ENCODE data around the gene EXOSC1. TPM values are rescaled to one million over a fixed set of nuclear protein-coding genes. Genes with fewer than 3 reads are reported as not detected.
A peak's percentile ranks its signal among the peaks of the same experiment; 100 is the strongest.
"Not testable (repeated sequence)": the region's sequence is repeated elsewhere in the genome, so short reads cannot be mapped to it uniquely, and the experiment has no call there.

The EXOSC1 gene
- total and polyA plus RNA-seq, 4 donors: 11.2 to 25.9 (median 14.5) TPM

DNA sequence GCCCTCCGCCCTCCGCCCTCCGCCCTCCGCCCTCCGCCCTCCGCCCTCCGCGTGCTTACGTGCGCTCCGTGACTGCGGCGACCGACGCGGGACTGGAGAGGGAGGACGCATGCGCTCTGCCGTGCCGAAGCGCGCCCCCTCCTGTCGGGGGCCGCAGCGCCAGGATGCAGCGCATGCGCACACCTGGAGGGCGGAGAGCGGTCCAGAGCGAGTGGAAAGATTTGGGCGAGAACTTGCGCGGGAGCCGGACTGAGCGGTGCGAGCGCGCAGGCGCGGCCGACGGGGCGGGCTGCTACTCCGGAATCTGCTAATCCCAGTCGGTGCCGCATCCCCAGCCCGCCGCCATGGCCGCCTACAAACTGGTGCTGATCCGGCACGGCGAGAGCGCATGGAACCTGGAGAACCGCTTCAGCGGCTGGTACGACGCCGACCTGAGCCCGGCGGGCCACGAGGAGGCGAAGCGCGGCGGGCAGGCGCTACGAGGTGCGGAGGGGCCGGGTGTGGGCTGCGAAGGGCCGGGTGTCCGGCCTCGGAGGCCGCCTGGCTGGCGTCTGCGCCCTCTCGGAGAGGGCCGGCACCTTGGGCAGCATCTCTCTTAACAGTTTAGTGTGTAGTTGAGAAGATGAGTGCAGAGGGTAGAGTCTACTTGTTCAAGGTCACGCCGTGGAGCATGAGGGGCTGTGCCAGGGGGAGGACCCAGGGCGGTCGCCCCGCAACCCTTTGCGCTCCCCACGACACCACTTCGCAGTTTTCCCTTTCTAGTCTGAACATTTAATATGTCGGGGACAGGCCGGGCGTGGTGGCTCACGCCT, 19.6 kb downstream of the EXOSC1 start, which contains the start of gene PGAM1:
Gene PGAM1 (plus strand): TSS at position 228 of the 812 bp plus-strand sequence. CDS start 117 bp downstream, at position 345.
- TF ChIP-seq, protein P1, sequence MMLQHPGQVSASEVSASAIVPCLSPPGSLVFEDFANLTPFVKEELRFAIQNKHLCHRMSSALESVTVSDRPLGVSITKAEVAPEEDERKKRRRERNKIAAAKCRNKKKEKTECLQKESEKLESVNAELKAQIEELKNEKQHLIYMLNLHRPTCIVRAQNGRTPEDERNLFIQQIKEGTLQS (IDR thresholded peaks at IDR 0.05): no peak
- TF ChIP-seq HNF4G (IDR thresholded peaks at IDR 0.05) (no peak), TAF1 (conservative IDR thresholded peaks at IDR 0.05) (no peak), HNF4A (conservative IDR thresholded peaks at IDR 0.05) (no peak), JUND (IDR thresholded peaks at IDR 0.05) (no peak), GABPA (IDR thresholded peaks at IDR 0.05 in 1 of 2, conservative IDR thresholded peaks at IDR 0.05 in 1 of 2) (no peak), CTCF (IDR thresholded peaks at IDR 0.05; ENCODE audit: low read depth, low read length, missing input control) (peak; percentile 70), RAD21 (IDR thresholded peaks at IDR 0.05) (no peak), SP1 (IDR thresholded peaks at IDR 0.05) (peak; percentile 39), ZBTB33 (IDR thresholded peaks at IDR 0.05) (peak; percentile 79), FOXA2 (IDR thresholded peaks at IDR 0.05) (no peak), MAX (IDR thresholded peaks at IDR 0.05) (no peak), FOXA1 (IDR thresholded peaks at IDR 0.05) (no peak), REST (IDR thresholded peaks at IDR 0.05) (peak; percentile 53), YY1 (IDR thresholded peaks at IDR 0.05) (peak; percentile 78), NR2F2 (IDR thresholded peaks at IDR 0.05) (no peak), EGR1 (IDR thresholded peaks at IDR 0.05; ENCODE audit: low read depth in 2 of 2) (peak in 1 of 2 donors; percentile 62), RXRA (IDR thresholded peaks at IDR 0.05) (no peak)
- Histone ChIP-seq H3K27me3 (ENCODE audit: control insufficient read depth in 4 of 4, insufficient read depth in 4 of 4, low read length in 3 of 4) (no peaks in the 10 kb centered on the region), H3K4me1 (ENCODE audit: control insufficient read depth in 4 of 4, insufficient read depth in 4 of 4, low read length in 3 of 4) (peaks cover 2 to 20% (median 13%) of the 10 kb centered on the region in 4 donors), H3K4me3 (ENCODE audit: low read depth in 1 of 3, low read length in 3 of 3) (peak within 1 kb of the TSS; percentile 91 to 98 (median 96)), H3K27ac (ENCODE audit: low read depth in 1 of 2, low read length in 2 of 2) (peak within 1 kb of the TSS; percentile 90 to 93), H3K9ac (ENCODE audit: low read depth in 1 of 2, low read length in 2 of 2) (peak within 1 kb of the TSS; percentile 83 to 89), H3K36me3 (ENCODE audit: control insufficient read depth in 4 of 4, insufficient read depth in 3 of 4, low read depth in 1 of 4, low read length in 3 of 4) (peaks cover 2 to 14% (median 7%) of the 10 kb centered on the region in 4 donors), H3K9me3 (ENCODE audit: control insufficient read depth in 4 of 4, low read length in 3 of 4) (no peaks in the 10 kb centered on the region)
- peak; percentile 92 for DNase-seq (ENCODE audit: low spot score)
- 2% methylated on average over 88 of the region's 90 CpGs for WGBS

GRCh38 chr10:97423757-97424098, 22.1 kb downstream of the EXOSC1 start:
- H3K36me3 ChIP-seq (ENCODE audit: control insufficient read depth in 4 of 4, insufficient read depth in 3 of 4, low read depth in 1 of 4, low read length in 3 of 4); H3K27me3 ChIP-seq (ENCODE audit: control insufficient read depth in 4 of 4, insufficient read depth in 4 of 4, low read length in 3 of 4); H3K9me3 ChIP-seq (ENCODE audit: control insufficient read depth in 4 of 4, low read length in 3 of 4); H3K27ac ChIP-seq (ENCODE audit: low read depth in 1 of 2, low read length in 2 of 2); H3K4me3 ChIP-seq (ENCODE audit: low read depth in 1 of 3, low read length in 3 of 3); DNase-seq (ENCODE audit: low spot score); H3K9ac ChIP-seq (ENCODE audit: low read depth in 1 of 2, low read length in 2 of 2): not testable (repeated sequence)
- peaks cover 2 to 18% (median 12%) of the 10 kb centered on the region in 4 donors for H3K4me1 ChIP-seq (ENCODE audit: control insufficient read depth in 4 of 4, insufficient read depth in 4 of 4, low read length in 3 of 4)
- WGBS: 85% methylated on average over 8 of the region's 8 CpGs

Data from liver (tissue), 9 donors.